ENCODE measurements around the gene COMTD1.

DNA sequence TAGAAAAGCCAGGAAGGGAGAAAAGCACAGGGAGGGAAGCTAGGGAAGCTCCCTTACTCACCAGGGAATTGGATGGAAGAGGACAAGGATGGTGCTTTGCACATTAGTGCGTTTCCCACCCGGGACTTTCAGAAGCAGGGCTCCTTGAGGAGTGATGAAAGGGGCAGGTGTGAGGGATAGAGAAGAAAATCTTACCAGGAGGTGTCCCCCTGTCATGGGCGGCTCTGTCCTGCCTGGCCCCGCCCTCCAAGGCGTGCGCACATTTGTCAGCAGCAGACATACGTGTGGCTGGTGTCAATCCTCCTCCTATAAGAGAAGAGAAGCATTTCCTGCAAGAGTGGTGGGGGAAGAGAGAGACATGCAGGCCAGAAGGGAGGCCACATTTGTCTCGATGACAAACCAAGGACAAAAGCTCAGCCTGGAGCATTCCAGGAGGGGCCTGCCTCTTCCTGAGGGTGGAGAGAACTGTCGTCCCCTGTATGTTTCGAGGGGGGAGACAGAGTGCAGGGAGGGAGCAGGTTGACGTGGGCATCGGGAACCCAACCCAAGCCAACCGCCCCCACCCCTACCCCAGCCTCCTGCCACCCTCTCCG, 47.4 kb upstream of the COMTD1 start:
- TF ChIP-seq, protein P1, sequence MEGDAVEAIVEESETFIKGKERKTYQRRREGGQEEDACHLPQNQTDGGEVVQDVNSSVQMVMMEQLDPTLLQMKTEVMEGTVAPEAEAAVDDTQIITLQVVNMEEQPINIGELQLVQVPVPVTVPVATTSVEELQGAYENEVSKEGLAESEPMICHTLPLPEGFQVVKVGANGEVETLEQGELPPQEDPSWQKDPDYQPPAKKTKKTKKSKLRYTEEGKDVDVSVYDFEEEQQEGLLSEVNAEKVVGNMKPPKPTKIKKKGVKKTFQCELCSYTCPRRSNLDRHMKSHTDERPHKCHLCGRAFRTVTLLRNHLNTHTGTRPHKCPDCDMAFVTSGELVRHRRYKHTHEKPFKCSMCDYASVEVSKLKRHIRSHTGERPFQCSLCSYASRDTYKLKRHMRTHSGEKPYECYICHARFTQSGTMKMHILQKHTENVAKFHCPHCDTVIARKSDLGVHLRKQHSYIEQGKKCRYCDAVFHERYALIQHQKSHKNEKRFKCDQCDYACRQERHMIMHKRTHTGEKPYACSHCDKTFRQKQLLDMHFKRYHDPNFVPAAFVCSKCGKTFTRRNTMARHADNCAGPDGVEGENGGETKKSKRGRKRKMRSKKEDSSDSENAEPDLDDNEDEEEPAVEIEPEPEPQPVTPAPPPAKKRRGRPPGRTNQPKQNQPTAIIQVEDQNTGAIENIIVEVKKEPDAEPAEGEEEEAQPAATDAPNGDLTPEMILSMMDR (IDR thresholded peaks at IDR 0.05), result no peak
- no peak for TF ChIP-seq POLR2A (IDR thresholded peaks at IDR 0.05)
- no peak for TF ChIP-seq POLR2AphosphoS5 (IDR thresholded peaks at IDR 0.05)
